ENCODE data around the gene GHR.

Gene GHR

GRCh38 chr5:42515504-42515903 lies 92.3 kb downstream of the GHR start:
- Histone ChIP-seq H3K27me3 (ENCODE audit: insufficient read depth, low read depth) (no peaks in the 10 kb centered on the region), H2AFZ (ENCODE audit: low read depth) (no peak overlapping the region), H3K4me1 (ENCODE audit: low read depth, poor library complexity, severe bottlenecking) (no peaks in the 10 kb centered on the region), H3K4me3 (IDR thresholded peaks at IDR 0.05; ENCODE audit: insufficient read depth, low read depth, low read length) (no peak overlapping the region), H3K9ac (no peak overlapping the region), H3K4me2 (no peak overlapping the region), H4K20me1 (ENCODE audit: insufficient read depth) (no peaks in the 10 kb centered on the region), H3K27ac (no peak overlapping the region), H3K79me2 (ENCODE audit: insufficient read depth, low read depth) (no peaks in the 10 kb centered on the region), H3K36me3 (ENCODE audit: insufficient read depth) (no peaks in the 10 kb centered on the region)
- TF ChIP-seq CTCF (conservative IDR thresholded peaks at IDR 0.05; ENCODE audit: low read depth, low read length), result no peak

GRCh38 chr5:42516282-42517042 lies 93.2 kb downstream of the GHR start:
- Histone ChIP-seq H3K4me2 (no peak overlapping the region), H3K4me1 (ENCODE audit: low read depth, poor library complexity, severe bottlenecking) (no peaks in the 10 kb centered on the region), H3K79me2 (ENCODE audit: insufficient read depth, low read depth) (no peaks in the 10 kb centered on the region), H3K27ac (no peak overlapping the region), H2AFZ (ENCODE audit: low read depth) (no peak overlapping the region), H3K9ac (no peak overlapping the region), H4K20me1 (ENCODE audit: insufficient read depth) (no peaks in the 10 kb centered on the region), H3K27me3 (ENCODE audit: insufficient read depth, low read depth) (no peaks in the 10 kb centered on the region), H3K4me3 (IDR thresholded peaks at IDR 0.05; ENCODE audit: insufficient read depth, low read depth, low read length) (no peak overlapping the region), H3K36me3 (ENCODE audit: insufficient read depth) (no peaks in the 10 kb centered on the region)
- TF ChIP-seq CTCF (conservative IDR thresholded peaks at IDR 0.05; ENCODE audit: low read depth, low read length), result no peak

- Histone ChIP-seq H3K9ac (no peak overlapping the region), H3K4me1 (ENCODE audit: low read depth, poor library complexity, severe bottlenecking) (no peaks in the 10 kb centered on the region), H3K4me2 (no peak overlapping the region), H3K27me3 (ENCODE audit: insufficient read depth, low read depth) (no peaks in the 10 kb centered on the region), H3K79me2 (ENCODE audit: insufficient read depth, low read depth) (no peaks in the 10 kb centered on the region), H3K27ac (no peak overlapping the region), H3K36me3 (ENCODE audit: insufficient read depth) (no peaks in the 10 kb centered on the region), H3K4me3 (IDR thresholded peaks at IDR 0.05; ENCODE audit: insufficient read depth, low read depth, low read length) (no peak overlapping the region), H2AFZ (ENCODE audit: low read depth) (no peak overlapping the region), H4K20me1 (ENCODE audit: insufficient read depth) (no peaks in the 10 kb centered on the region)
- no peak for TF ChIP-seq CTCF (conservative IDR thresholded peaks at IDR 0.05; ENCODE audit: low read depth, low read length)
Measured at GRCh38 chr5:42517164-42517563, 93.9 kb downstream of the GHR start.

- Histone ChIP-seq H3K4me3 (IDR thresholded peaks at IDR 0.05; ENCODE audit: insufficient read depth, low read depth, low read length) (no peak overlapping the region), H3K79me2 (ENCODE audit: insufficient read depth, low read depth) (no peaks in the 10 kb centered on the region), H2AFZ (ENCODE audit: low read depth) (no peak overlapping the region), H3K27ac (no peak overlapping the region), H4K20me1 (ENCODE audit: insufficient read depth) (no peaks in the 10 kb centered on the region), H3K4me2 (no peak overlapping the region), H3K27me3 (ENCODE audit: insufficient read depth, low read depth) (no peaks in the 10 kb centered on the region), H3K4me1 (ENCODE audit: low read depth, poor library complexity, severe bottlenecking) (no peaks in the 10 kb centered on the region), H3K36me3 (ENCODE audit: insufficient read depth) (no peaks in the 10 kb centered on the region), H3K9ac (no peak overlapping the region)
- no peak for TF ChIP-seq CTCF (conservative IDR thresholded peaks at IDR 0.05; ENCODE audit: low read depth, low read length)
Measured at GRCh38 chr5:42518595-42519221, 95.5 kb downstream of the GHR start.
